GM12891 (cell line): Measurements from ENCODE around the gene CD244.

Experiments
- DNase-seq: peaks from one replicate; pipeline ENCODE4 v3.0.0; 2011; ENCODE audit warnings: low spot score; ENCODE audit not compliant: insufficient read length
- FAIRE-seq: peaks from 2 replicates; lab custom pipeline; 2011; peaks lifted over from hg19 to GRCh38; lab: Jason Lieb, UNC
- PAX5 ChIP-seq: IDR thresholded peaks from 2 replicates; pipeline ENCODE4 v1.6.1; 2011; ENCODE audit warnings: low read length, moderate library complexity, mild to moderate bottlenecking; ENCODE audit not compliant: insufficient read depth, severe bottlenecking
- POLR2A ChIP-seq: IDR thresholded peaks from 2 replicates; pipeline ENCODE4 v1.6.1; 2011; ENCODE audit warnings: low read depth, low read length, control low read depth
- POLR2AphosphoS5 ChIP-seq: IDR thresholded peaks from 2 replicates; pipeline ENCODE4 v1.6.1; 2011; ENCODE audit warnings: low read depth, low read length, control low read depth
- POU2F2 ChIP-seq: IDR thresholded peaks from 2 replicates; pipeline ENCODE4 v1.6.1; 2011; ENCODE audit warnings: low read depth, mild to moderate bottlenecking, control low read depth, low read length, moderate library complexity
- SPI1 ChIP-seq: IDR thresholded peaks from 2 replicates; pipeline ENCODE4 v1.6.1; 2011; ENCODE audit warnings: low read depth, low read length, control low read depth
- TAF1 ChIP-seq: IDR thresholded peaks from 2 replicates; pipeline ENCODE4 v1.6.1; 2011; ENCODE audit warnings: low read depth, low read length, control low read depth

The CD244 gene

GRCh38 chr1:160863061-160863773 lies 530 bp upstream of the CD244 start:
- TF ChIP-seq SPI1, result no peak
- no peak for TF ChIP-seq POU2F2
- TF ChIP-seq TAF1, result no peak
- no peak for TF ChIP-seq POLR2AphosphoS5
- no peak for TF ChIP-seq POLR2A
- no peak for TF ChIP-seq PAX5
- FAIRE-seq, result no peak
- no peak for DNase-seq

- TF ChIP-seq PAX5, result no peak
- no peak for TF ChIP-seq POLR2AphosphoS5
- TF ChIP-seq TAF1, result no peak
Measured at GRCh38 chr1:160860840-160861505, 1.7 kb downstream of the CD244 start.

GRCh38 chr1:160859166-160859565 lies 3.5 kb downstream of the CD244 start:
- FAIRE-seq (no peak), DNase-seq (no peak)
- TF ChIP-seq TAF1 (no peak), POLR2A (no peak), POLR2AphosphoS5 (no peak), PAX5 (no peak), SPI1 (no peak), POU2F2 (no peak)

More at GRCh38 chr1:160860840-160861505, 1.7 kb downstream of the CD244 start:
- peak; percentile 16 for FAIRE-seq
- no peak for DNase-seq

- FAIRE-seq (no peak), DNase-seq (no peak)
- TF ChIP-seq POU2F2, result no peak
- no peak for TF ChIP-seq TAF1
- no peak for TF ChIP-seq POLR2AphosphoS5
- no peak for TF ChIP-seq POLR2A
- TF ChIP-seq PAX5, result no peak
- no peak for TF ChIP-seq SPI1
Measured at GRCh38 chr1:160858507-160858906, 4.2 kb downstream of the CD244 start.

GRCh38 chr1:160858097-160858496 lies 4.6 kb downstream of the CD244 start:
- DNase-seq (no peak), FAIRE-seq (no peak)
- no peak for TF ChIP-seq POLR2AphosphoS5
- no peak for TF ChIP-seq POLR2A
- TF ChIP-seq TAF1, result no peak
- no peak for TF ChIP-seq SPI1
- no peak for TF ChIP-seq PAX5
- no peak for TF ChIP-seq POU2F2

- TF ChIP-seq SPI1 (no peak), PAX5 (no peak), POLR2AphosphoS5 (no peak), POLR2A (no peak), TAF1 (no peak), POU2F2 (no peak)
- FAIRE-seq (peak; percentile 82), DNase-seq (no peak)
Measured at GRCh38 chr1:160855181-160855981, 7.3 kb downstream of the CD244 start.

GRCh38 chr1:160853754-160854153 lies 8.9 kb downstream of the CD244 start:
- no peak for DNase-seq
- TF ChIP-seq POU2F2 (no peak), PAX5 (no peak), POLR2A (no peak), SPI1 (no peak), TAF1 (no peak), POLR2AphosphoS5 (no peak)
- no peak for FAIRE-seq

- FAIRE-seq, result no peak
Measured at GRCh38 chr1:160853014-160853413, 9.7 kb downstream of the CD244 start.

GRCh38 chr1:160850993-160851392 lies 11.7 kb downstream of the CD244 start:
- no peak for DNase-seq
- TF ChIP-seq POLR2AphosphoS5 (no peak), PAX5 (no peak)
- FAIRE-seq, result no peak

More at GRCh38 chr1:160853014-160853413, 9.7 kb downstream of the CD244 start:
- no peak for DNase-seq
- TF ChIP-seq POU2F2 (no peak), POLR2AphosphoS5 (no peak), POLR2A (no peak), SPI1 (no peak), TAF1 (no peak), PAX5 (no peak)
